ENCODE data around the gene ANKZF1.

The ANKZF1 gene

GRCh38 chr2:219261024-219261855 is 31.6 kb downstream of the ANKZF1 start:
- no peak for DNase-seq

- no peak for DNase-seq
Observed at GRCh38 chr2:219266232-219266631, 36.6 kb downstream of the ANKZF1 start.

- no peak for DNase-seq
Observed at GRCh38 chr2:219266886-219267285, 37.3 kb downstream of the ANKZF1 start.

GRCh38 chr2:219268294-219268693 is 38.7 kb downstream of the ANKZF1 start:
- DNase-seq = no peak

GRCh38 chr2:219269362-219270054 is 39.9 kb downstream of the ANKZF1 start:
- DNase-seq = no peak

GRCh38 chr2:219270055-219270372 is 40.4 kb downstream of the ANKZF1 start:
- DNase-seq = no peak

- no peak for DNase-seq
Observed at GRCh38 chr2:219271021-219271420, 41.4 kb downstream of the ANKZF1 start.

GRCh38 chr2:219272356-219272755 is 42.8 kb downstream of the ANKZF1 start:
- DNase-seq = no peak

GRCh38 chr2:219272995-219273394 is 43.4 kb downstream of the ANKZF1 start:
- no peak for DNase-seq

- no peak for DNase-seq
Observed at GRCh38 chr2:219273937-219274336, 44.3 kb downstream of the ANKZF1 start.

GRCh38 chr2:219274361-219274921 is 44.8 kb downstream of the ANKZF1 start:
- DNase-seq = no peak

- DNase-seq = peak; percentile 82
Observed at GRCh38 chr2:219277703-219278654, 48.4 kb downstream of the ANKZF1 start.

GRCh38 chr2:219278655-219279150 is 49.1 kb downstream of the ANKZF1 start:
- no peak for DNase-seq

- DNase-seq = peak; percentile 99
Observed at GRCh38 chr2:219279151-219279915, 49.7 kb downstream of the ANKZF1 start, which contains the start of gene DNAJB2. TSS of gene DNAJB2 (plus strand) at chr2:219279366. CDS start at chr2:219279834, 468 bp downstream.

- no peak for DNase-seq
Observed at GRCh38 chr2:219279916-219280516, 50.4 kb downstream of the ANKZF1 start.

GRCh38 chr2:219280651-219281050 is 51.0 kb downstream of the ANKZF1 start:
- no peak for DNase-seq

- no peak for DNase-seq
Observed at GRCh38 chr2:219281588-219281987, 52.0 kb downstream of the ANKZF1 start.

- no peak for DNase-seq
Observed at GRCh38 chr2:219282375-219282774, 52.8 kb downstream of the ANKZF1 start.

GRCh38 chr2:219282943-219283581 is 53.5 kb downstream of the ANKZF1 start:
- no peak for DNase-seq

GRCh38 chr2:219284501-219285372 is 55.1 kb downstream of the ANKZF1 start:
- no peak for DNase-seq
